Endothelial cell (in vitro differentiated cells): ENCODE measurements around the gene ACMSD. TPM values are rescaled to one million over a fixed set of nuclear protein-coding genes. Genes with fewer than 3 reads are reported as not detected.
"Not testable (repeated sequence)": the region's sequence is repeated elsewhere in the genome, so short reads cannot be mapped to it uniquely, and the experiment has no call there.

Source experiments
- DNase-seq: peaks from one replicate; pipeline ENCODE4 v3.0.0; 2021; ENCODE audit warnings: low spot score
- H3K27ac Mint-ChIP-seq: one replicate; pipeline ENCODE4 v1.8.0; 2021; ENCODE audit warnings: mixed read lengths, inconsistent platforms; ENCODE audit not compliant: unreplicated experiment
- H3K27me3 Mint-ChIP-seq: one replicate; pipeline ENCODE4 v1.8.0; 2021; ENCODE audit warnings: mild to moderate bottlenecking, moderate library complexity, mixed read lengths, inconsistent platforms; ENCODE audit not compliant: unreplicated experiment
- H3K36me3 Mint-ChIP-seq: one replicate; pipeline ENCODE4 v1.8.0; 2021; ENCODE audit warnings: mild to moderate bottlenecking, low read depth, mixed read lengths, inconsistent platforms; ENCODE audit not compliant: unreplicated experiment
- H3K4me1 Mint-ChIP-seq: one replicate; pipeline ENCODE4 v1.8.0; 2021; ENCODE audit warnings: mild to moderate bottlenecking, mixed read lengths, inconsistent platforms; ENCODE audit not compliant: unreplicated experiment
- H3K4me3 Mint-ChIP-seq: one replicate; pipeline ENCODE4 v1.8.0; 2021; ENCODE audit warnings: mild to moderate bottlenecking, mixed read lengths, inconsistent platforms; ENCODE audit not compliant: unreplicated experiment
- H3K9me3 Mint-ChIP-seq: one replicate; pipeline ENCODE4 v1.8.0; 2021; ENCODE audit warnings: mixed read lengths, inconsistent platforms; ENCODE audit not compliant: unreplicated experiment
- CTCF ChIP-seq: fragments of 200-600 bp; sonication (generic); IDR thresholded peaks from one replicate; pipeline ENCODE4 v1.5.0; 2021; ENCODE audit warnings: antibody characterized with exemption; ENCODE audit not compliant: unreplicated experiment
- total RNA-seq: library from RNA; stranded (reverse); fragmentation: NEBNext Ultra II Directional; extraction: Animal tissue kit (Norgen Biotek cat#: 25700); gene quantifications from one replicate; pipeline ENCODE4 v1.2.1, GENCODE V29; 2021; ENCODE audit not compliant: unreplicated experiment

ACMSD gene
- total RNA-seq, 1 donor from 2014 or later: not detected

- Mint-ChIP-seq H3K36me3 (no peaks in the 10 kb centered on the region), H3K27me3 (no peaks in the 10 kb centered on the region), H3K4me1 (no peaks in the 10 kb centered on the region), H3K9me3 (no peaks in the 10 kb centered on the region), H3K27ac (no peak overlapping the region), H3K4me3 (no peak overlapping the region)
- TF ChIP-seq CTCF: no peak
- DNase-seq: no peak
Observed at GRCh38 chr2:134796373-134796772, 42.0 kb upstream of the ACMSD start.

GRCh38 chr2:134799936-134800335 lies 38.5 kb upstream of the ACMSD start:
- no peaks in the 10 kb centered on the region for H3K36me3 Mint-ChIP-seq
- no peak overlapping the region for H3K4me3 Mint-ChIP-seq
- no peaks in the 10 kb centered on the region for H3K27me3 Mint-ChIP-seq
- no peak overlapping the region for H3K27ac Mint-ChIP-seq
- no peak for DNase-seq
- H3K4me1 Mint-ChIP-seq: no peaks in the 10 kb centered on the region
- H3K9me3 Mint-ChIP-seq: no peaks in the 10 kb centered on the region
- no peak for TF ChIP-seq CTCF

- no peak for TF ChIP-seq CTCF
- H3K4me1 Mint-ChIP-seq: no peaks in the 10 kb centered on the region
- no peaks in the 10 kb centered on the region for H3K36me3 Mint-ChIP-seq
- no peak overlapping the region for H3K27ac Mint-ChIP-seq
- H3K9me3 Mint-ChIP-seq: no peaks in the 10 kb centered on the region
- H3K4me3 Mint-ChIP-seq: no peak overlapping the region
- no peaks in the 10 kb centered on the region for H3K27me3 Mint-ChIP-seq
- no peak for DNase-seq
Observed at GRCh38 chr2:134800341-134800740, 38.1 kb upstream of the ACMSD start.

- H3K27ac Mint-ChIP-seq, H3K36me3 Mint-ChIP-seq, DNase-seq: not testable (repeated sequence)
Observed at GRCh38 chr2:134803609-134804405, 34.6 kb upstream of the ACMSD start.

GRCh38 chr2:134815741-134816140 lies 22.7 kb upstream of the ACMSD start:
- Mint-ChIP-seq H3K27ac (no peak overlapping the region), H3K36me3 (peaks cover 4% of the 10 kb centered on the region), H3K4me3 (no peak overlapping the region)

More at GRCh38 chr2:134803609-134804405, 34.6 kb upstream of the ACMSD start:
- H3K4me1 Mint-ChIP-seq, H3K9me3 Mint-ChIP-seq, H3K4me3 Mint-ChIP-seq, H3K27me3 Mint-ChIP-seq: not testable (repeated sequence)

More at GRCh38 chr2:134815741-134816140, 22.7 kb upstream of the ACMSD start:
- no peak for TF ChIP-seq CTCF
- Mint-ChIP-seq H3K27me3 (no peaks in the 10 kb centered on the region), H3K9me3 (no peaks in the 10 kb centered on the region), H3K4me1 (no peaks in the 10 kb centered on the region)
- no peak for DNase-seq
